ENCODE measurements around the gene CSF1.

DNA sequence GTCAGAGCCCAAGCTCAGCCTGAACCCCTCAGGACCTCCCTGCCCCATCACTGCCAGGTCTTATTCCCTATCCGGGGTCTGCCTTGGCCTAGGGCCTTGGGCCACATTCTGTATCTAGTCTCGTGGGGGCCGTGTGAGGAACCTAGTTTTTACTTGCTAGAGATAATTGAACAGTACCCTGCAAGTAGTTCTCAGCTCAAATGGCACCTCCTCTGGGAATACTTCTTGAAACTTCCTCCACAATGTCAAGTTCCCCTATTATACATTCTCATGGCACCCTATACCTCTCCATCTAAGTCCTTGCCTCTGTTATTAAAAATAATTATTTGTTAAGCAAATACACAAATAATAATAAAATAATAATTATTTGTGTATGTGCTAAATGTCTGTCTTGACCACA, 32.9 kb upstream of the CSF1 start:
- TF ChIP-seq, protein P1, sequence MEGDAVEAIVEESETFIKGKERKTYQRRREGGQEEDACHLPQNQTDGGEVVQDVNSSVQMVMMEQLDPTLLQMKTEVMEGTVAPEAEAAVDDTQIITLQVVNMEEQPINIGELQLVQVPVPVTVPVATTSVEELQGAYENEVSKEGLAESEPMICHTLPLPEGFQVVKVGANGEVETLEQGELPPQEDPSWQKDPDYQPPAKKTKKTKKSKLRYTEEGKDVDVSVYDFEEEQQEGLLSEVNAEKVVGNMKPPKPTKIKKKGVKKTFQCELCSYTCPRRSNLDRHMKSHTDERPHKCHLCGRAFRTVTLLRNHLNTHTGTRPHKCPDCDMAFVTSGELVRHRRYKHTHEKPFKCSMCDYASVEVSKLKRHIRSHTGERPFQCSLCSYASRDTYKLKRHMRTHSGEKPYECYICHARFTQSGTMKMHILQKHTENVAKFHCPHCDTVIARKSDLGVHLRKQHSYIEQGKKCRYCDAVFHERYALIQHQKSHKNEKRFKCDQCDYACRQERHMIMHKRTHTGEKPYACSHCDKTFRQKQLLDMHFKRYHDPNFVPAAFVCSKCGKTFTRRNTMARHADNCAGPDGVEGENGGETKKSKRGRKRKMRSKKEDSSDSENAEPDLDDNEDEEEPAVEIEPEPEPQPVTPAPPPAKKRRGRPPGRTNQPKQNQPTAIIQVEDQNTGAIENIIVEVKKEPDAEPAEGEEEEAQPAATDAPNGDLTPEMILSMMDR (IDR thresholded peaks at IDR 0.05), result no peak
- no peak for TF ChIP-seq POLR2A (IDR thresholded peaks at IDR 0.05)

Data from thyroid gland (tissue), 4 donors.